ENCODE data around the gene GAGE12C.
"Not testable (repeated sequence)": the region's sequence is repeated elsewhere in the genome, so short reads cannot be mapped to it uniquely, and the experiment has no call there.

The GAGE12C gene, protein sequence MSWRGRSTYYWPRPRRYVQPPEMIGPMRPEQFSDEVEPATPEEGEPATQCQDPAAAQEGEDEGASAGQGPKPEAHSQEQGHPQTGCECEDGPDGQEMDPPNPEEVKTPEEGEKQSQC

DNA sequence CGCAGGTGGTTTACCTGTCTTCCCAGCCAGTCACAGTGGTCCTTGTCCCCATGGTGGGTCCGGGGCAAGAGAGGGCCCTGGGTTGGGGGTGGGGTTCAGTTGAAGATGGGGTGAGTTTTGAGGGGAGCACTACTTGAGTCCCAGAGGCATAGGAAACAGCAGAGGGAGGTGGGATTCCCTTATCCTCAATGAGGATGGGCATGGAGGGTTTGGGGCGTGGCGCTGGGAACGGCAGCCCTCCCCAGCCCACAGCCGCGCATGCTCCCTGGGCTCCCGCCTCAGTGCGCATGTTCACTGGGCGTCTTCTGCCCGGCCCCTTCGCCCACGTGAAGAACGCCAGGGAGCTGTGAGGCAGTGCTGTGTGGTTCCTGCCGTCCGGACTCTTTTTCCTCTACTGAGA, at the start of gene GAGE12C:
TSS of gene GAGE12C (plus strand) at position 301 of the 400 bp plus-strand sequence. CDS start 1,155 bp downstream, outside the sequence.
- H4K20me1 ChIP-seq; H3K9me3 ChIP-seq (replicated peaks in 1 of 11); H3K27me3 ChIP-seq; H3K4me2 ChIP-seq; H3K36me3 ChIP-seq; H3K4me1 ChIP-seq; H3K9ac ChIP-seq; H3K4me3 ChIP-seq; H3K27ac ChIP-seq: not testable (repeated sequence)

DNA sequence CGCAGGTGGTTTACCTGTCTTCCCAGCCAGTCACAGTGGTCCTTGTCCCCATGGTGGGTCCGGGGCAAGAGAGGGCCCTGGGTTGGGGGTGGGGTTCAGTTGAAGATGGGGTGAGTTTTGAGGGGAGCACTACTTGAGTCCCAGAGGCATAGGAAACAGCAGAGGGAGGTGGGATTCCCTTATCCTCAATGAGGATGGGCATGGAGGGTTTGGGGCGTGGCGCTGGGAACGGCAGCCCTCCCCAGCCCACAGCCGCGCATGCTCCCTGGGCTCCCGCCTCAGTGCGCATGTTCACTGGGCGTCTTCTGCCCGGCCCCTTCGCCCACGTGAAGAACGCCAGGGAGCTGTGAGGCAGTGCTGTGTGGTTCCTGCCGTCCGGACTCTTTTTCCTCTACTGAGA, 9.5 kb downstream of the GAGE12C start, which contains the start of gene GAGE12D:
TSS of gene GAGE12D (plus strand) at position 301 of the 400 bp plus-strand sequence. CDS start 1,155 bp downstream, outside the sequence.
- not testable (repeated sequence) for H3K4me1 ChIP-seq; H3K27me3 ChIP-seq; H3K4me3 ChIP-seq; H3K4me2 ChIP-seq; H3K36me3 ChIP-seq; H3K27ac ChIP-seq; H4K20me1 ChIP-seq; H3K9ac ChIP-seq; H3K9me3 ChIP-seq (replicated peaks in 1 of 11)

GRCh38 chrX:49550989-49551388, 19.0 kb downstream of the GAGE12C start, which contains the start of gene GAGE12E:
Gene GAGE12E, plus strand, starts transcription at chrX:49551289. Its CDS starts 1,155 bp downstream, at chrX:49552444.
- H3K4me3 ChIP-seq; H3K9ac ChIP-seq; H4K20me1 ChIP-seq; H3K36me3 ChIP-seq; H3K9me3 ChIP-seq (replicated peaks in 1 of 11); H3K27ac ChIP-seq; H3K27me3 ChIP-seq; H3K4me1 ChIP-seq; H3K4me2 ChIP-seq: not testable (repeated sequence)

GRCh38 chrX:49560542-49560941, 28.6 kb downstream of the GAGE12C start, which contains the start of gene GAGE12F:
Gene GAGE12F, plus strand, starts transcription at chrX:49560842. Its CDS starts 1,155 bp downstream, at chrX:49561997.
- H3K9me3 ChIP-seq (replicated peaks in 1 of 11); H3K9ac ChIP-seq; H3K4me1 ChIP-seq; H3K36me3 ChIP-seq; H4K20me1 ChIP-seq; H3K27me3 ChIP-seq; H3K27ac ChIP-seq; H3K4me2 ChIP-seq; H3K4me3 ChIP-seq: not testable (repeated sequence)

DNA sequence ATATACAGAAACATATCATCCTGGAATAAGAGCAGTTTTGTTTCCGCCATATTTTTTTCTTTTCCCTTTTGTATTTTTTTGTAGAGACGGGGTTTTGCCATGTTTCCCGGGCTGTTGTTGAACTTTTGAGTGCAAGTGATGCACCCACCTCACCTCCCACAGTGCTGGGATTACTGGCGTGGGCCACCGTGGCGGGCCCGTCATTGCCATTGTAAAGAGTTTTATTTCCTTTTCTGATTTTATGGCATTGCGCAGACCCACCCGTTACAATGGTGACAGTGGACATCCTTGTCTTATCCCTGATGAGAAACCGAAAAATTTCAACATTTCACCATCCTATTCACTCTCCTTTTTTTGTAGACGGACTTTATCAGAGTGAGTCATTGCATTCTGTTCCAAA, 36.8 kb downstream of the GAGE12C start:
- H3K4me1 ChIP-seq; H3K4me2 ChIP-seq; H3K36me3 ChIP-seq; H3K9ac ChIP-seq; H3K9me3 ChIP-seq (replicated peaks in 1 of 11); H3K27me3 ChIP-seq; H3K27ac ChIP-seq; H4K20me1 ChIP-seq; H3K4me3 ChIP-seq: not testable (repeated sequence)

GRCh38 chrX:49569152-49569551, 37.2 kb downstream of the GAGE12C start:
- H3K27ac ChIP-seq; H3K4me2 ChIP-seq; H3K4me1 ChIP-seq; H3K4me3 ChIP-seq; H4K20me1 ChIP-seq; H3K36me3 ChIP-seq; H3K9ac ChIP-seq; H3K27me3 ChIP-seq; H3K9me3 ChIP-seq (replicated peaks in 1 of 11): not testable (repeated sequence)

- H3K4me2 ChIP-seq; H3K9me3 ChIP-seq (replicated peaks in 1 of 11); H3K4me3 ChIP-seq; H3K27me3 ChIP-seq; H3K9ac ChIP-seq; H3K4me1 ChIP-seq; H4K20me1 ChIP-seq; H3K36me3 ChIP-seq; H3K27ac ChIP-seq: not testable (repeated sequence)
These were observed 38.1 kb downstream of the GAGE12C start, which contains the start of gene GAGE12G for GRCh38 chrX:49570100-49570499. Gene GAGE12G, plus strand, starts transcription at chrX:49570400. Its CDS starts 1,155 bp downstream, at chrX:49571555.

- H3K36me3 ChIP-seq; H3K4me1 ChIP-seq; H3K27ac ChIP-seq; H3K4me2 ChIP-seq; H3K9ac ChIP-seq; H3K9me3 ChIP-seq (replicated peaks in 1 of 11); H3K27me3 ChIP-seq; H4K20me1 ChIP-seq; H3K4me3 ChIP-seq: not testable (repeated sequence)
These were observed 47.7 kb downstream of the GAGE12C start, which contains the start of gene GAGE12H for GRCh38 chrX:49579649-49580048. Gene GAGE12H, plus strand, starts transcription at chrX:49579949. Its CDS starts 1,155 bp downstream, at chrX:49581104.
